ENCODE results near the gene FGD1. TPM values are rescaled to one million over a fixed set of nuclear protein-coding genes. Genes with fewer than 3 reads are reported as not detected.
"Not testable (repeated sequence)": the region's sequence is repeated elsewhere in the genome, so short reads cannot be mapped to it uniquely, and the experiment has no call there.

The FGD1 gene
- total RNA-seq, 2 donors from 2014 or later = 23.9 to 46.0 TPM

- 65% methylated on average over 5 of the region's 6 CpGs; no CpG with 5 or more reads in 1 of the 2 experiments for WGBS, 2 experiments (ENCODE audit: insufficient coverage in 1 of 2, insufficient read length in 1 of 2)
Observed at GRCh38 chrX:54492340-54492739, 3.7 kb downstream of the FGD1 start.

DNA sequence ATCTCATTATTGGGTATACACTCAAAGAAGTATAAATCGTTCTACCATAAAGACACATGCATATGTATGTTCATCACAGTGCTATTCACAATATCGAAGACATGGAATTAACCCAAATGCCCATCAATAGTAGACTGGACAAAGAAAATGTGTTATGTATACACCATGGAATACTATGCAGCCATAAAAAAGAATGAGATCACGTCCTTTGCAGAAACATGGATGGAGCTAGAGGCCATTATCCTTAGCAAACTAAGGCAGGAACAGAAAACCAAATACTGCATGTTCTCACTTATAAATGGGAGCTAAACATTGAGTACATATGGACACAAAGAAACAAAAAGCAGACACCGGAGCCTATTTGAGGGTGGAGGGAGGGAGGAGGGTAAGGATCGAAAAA lies 6.2 kb downstream of the FGD1 start:
- not testable (repeated sequence) for H3K27ac Mint-ChIP-seq; H3K9me3 ChIP-seq (ENCODE audit: control insufficient read depth, low read length); DNase-seq; H3K4me3 Mint-ChIP-seq; H3K4me1 ChIP-seq (ENCODE audit: control insufficient read depth, insufficient read depth, low read length); H3K36me3 ChIP-seq (ENCODE audit: control insufficient read depth, insufficient read depth, low read length); H3K27me3 Mint-ChIP-seq (ENCODE audit: insufficient read depth); H3K36me3 Mint-ChIP-seq (ENCODE audit: low read depth); H3K27me3 ChIP-seq (ENCODE audit: control insufficient read depth, insufficient read depth, low read length, poor library complexity, severe bottlenecking); H3K4me1 Mint-ChIP-seq; H3K27ac ChIP-seq (ENCODE audit: low read depth, low read length); H3K4me3 ChIP-seq (ENCODE audit: low read length); H3K9ac ChIP-seq (ENCODE audit: extremely low read depth, low read length, poor library complexity, severe bottlenecking)
- H3K9me3 Mint-ChIP-seq = peaks cover 63% of the 10 kb centered on the region
- WGBS, 2 experiments (ENCODE audit: insufficient coverage in 1 of 2, insufficient read length in 1 of 2) = 95 to 100% methylated on average over 1 to 3 of the region's 5 CpGs

More at GRCh38 chrX:54492340-54492739, 3.7 kb downstream of the FGD1 start:
- H3K27ac Mint-ChIP-seq = no peak overlapping the region
- H3K4me3 Mint-ChIP-seq = no peak overlapping the region
- Histone ChIP-seq H3K9ac (ENCODE audit: extremely low read depth, low read length, poor library complexity, severe bottlenecking) (no peak overlapping the region), H3K27me3 (ENCODE audit: control insufficient read depth, insufficient read depth, low read length, poor library complexity, severe bottlenecking) (no peaks in the 10 kb centered on the region), H3K4me3 (ENCODE audit: low read length) (no peak overlapping the region), H3K36me3 (ENCODE audit: control insufficient read depth, insufficient read depth, low read length) (no peaks in the 10 kb centered on the region), H3K27ac (ENCODE audit: low read depth, low read length) (no peak overlapping the region), H3K9me3 (ENCODE audit: control insufficient read depth, low read length) (no peaks in the 10 kb centered on the region), H3K4me1 (ENCODE audit: control insufficient read depth, insufficient read depth, low read length) (no peaks in the 10 kb centered on the region)
- H3K36me3 Mint-ChIP-seq (ENCODE audit: low read depth) = peaks cover 3% of the 10 kb centered on the region
- TF ChIP-seq CTCF (conservative IDR thresholded peaks at IDR 0.05) = no peak
- no peak for DNase-seq
- H3K27me3 Mint-ChIP-seq (ENCODE audit: insufficient read depth) = no peaks in the 10 kb centered on the region
- H3K9me3 Mint-ChIP-seq = peaks cover 64% of the 10 kb centered on the region
- peaks cover 8% of the 10 kb centered on the region for H3K4me1 Mint-ChIP-seq

DNA sequence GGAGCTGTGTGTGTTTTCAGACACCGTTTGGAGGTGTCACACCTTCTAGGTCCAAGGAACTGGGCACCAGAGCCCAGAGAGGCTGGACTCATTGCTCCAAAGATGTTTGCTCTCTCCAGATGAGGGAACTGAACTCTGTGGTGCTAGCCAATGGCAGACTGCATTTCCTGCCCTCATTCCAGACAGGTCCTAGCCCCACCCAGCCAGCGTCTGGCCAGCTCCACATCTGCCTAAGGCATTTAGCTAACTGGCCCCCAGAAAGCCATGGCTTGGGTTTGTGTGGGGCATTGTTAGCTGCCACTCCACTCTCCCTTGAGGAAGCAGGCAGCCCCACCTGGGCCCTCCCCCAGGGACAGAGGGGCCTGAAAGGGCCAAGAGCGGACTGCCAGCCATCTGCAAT lies 11.4 kb downstream of the FGD1 start:
- Mint-ChIP-seq H3K4me1 (peaks cover 20% of the 10 kb centered on the region), H3K4me3 (no peak overlapping the region), H3K36me3 (ENCODE audit: low read depth) (no peaks in the 10 kb centered on the region), H3K27ac (no peak overlapping the region), H3K9me3 (peaks cover 50% of the 10 kb centered on the region), H3K27me3 (ENCODE audit: insufficient read depth) (no peaks in the 10 kb centered on the region)
- Histone ChIP-seq H3K27ac (ENCODE audit: low read depth, low read length) (no peak overlapping the region), H3K4me1 (ENCODE audit: control insufficient read depth, insufficient read depth, low read length) (no peaks in the 10 kb centered on the region), H3K9me3 (ENCODE audit: control insufficient read depth, low read length) (no peaks in the 10 kb centered on the region), H3K27me3 (ENCODE audit: control insufficient read depth, insufficient read depth, low read length, poor library complexity, severe bottlenecking) (no peaks in the 10 kb centered on the region), H3K4me3 (ENCODE audit: low read length) (no peak overlapping the region), H3K36me3 (ENCODE audit: control insufficient read depth, insufficient read depth, low read length) (no peaks in the 10 kb centered on the region), H3K9ac (ENCODE audit: extremely low read depth, low read length, poor library complexity, severe bottlenecking) (no peak overlapping the region)
- DNase-seq = peak; percentile 62
- no peak for TF ChIP-seq CTCF (conservative IDR thresholded peaks at IDR 0.05)
- 56% methylated on average over 3 of the region's 3 CpGs; no CpG with 5 or more reads in 1 of the 2 experiments for WGBS, 2 experiments (ENCODE audit: insufficient coverage in 1 of 2, insufficient read length in 1 of 2)

DNA sequence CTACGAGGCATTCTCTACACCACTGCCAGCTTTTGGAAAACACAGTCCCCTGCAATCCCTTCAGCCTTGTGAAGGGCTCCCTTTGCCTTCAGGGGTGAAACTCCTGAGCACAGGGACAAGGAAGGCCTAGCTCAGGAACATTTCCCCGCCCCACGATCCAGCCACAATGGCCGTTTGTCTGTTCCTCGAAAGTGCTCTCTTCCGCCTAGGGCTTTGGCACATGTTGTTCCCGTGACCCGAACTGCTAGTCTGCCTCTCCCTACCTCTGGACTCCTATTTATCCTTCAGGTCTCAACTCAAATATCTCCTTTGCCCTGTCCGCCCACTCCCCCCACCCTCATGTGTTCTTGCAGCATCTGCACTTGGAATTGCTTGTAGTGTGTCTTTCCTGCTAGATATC lies 12.1 kb downstream of the FGD1 start:
- no peak overlapping the region for H3K4me3 Mint-ChIP-seq
- 84% methylated on average over 9 of the region's 9 CpGs; no CpG with 5 or more reads in 1 of the 2 experiments for whole genome bisulfite sequencing, 2 experiments (ENCODE audit: insufficient coverage in 1 of 2, insufficient read length in 1 of 2)
- Histone ChIP-seq H3K9me3 (ENCODE audit: control insufficient read depth, low read length) (no peaks in the 10 kb centered on the region), H3K9ac (ENCODE audit: extremely low read depth, low read length, poor library complexity, severe bottlenecking) (no peak overlapping the region), H3K4me1 (ENCODE audit: control insufficient read depth, insufficient read depth, low read length) (peaks cover 4% of the 10 kb centered on the region), H3K36me3 (ENCODE audit: control insufficient read depth, insufficient read depth, low read length) (no peaks in the 10 kb centered on the region), H3K27ac (ENCODE audit: low read depth, low read length) (peak overlapping the region; percentile 38), H3K4me3 (ENCODE audit: low read length) (no peak overlapping the region), H3K27me3 (ENCODE audit: control insufficient read depth, insufficient read depth, low read length, poor library complexity, severe bottlenecking) (no peaks in the 10 kb centered on the region)
- H3K27ac Mint-ChIP-seq = no peak overlapping the region
- H3K36me3 Mint-ChIP-seq (ENCODE audit: low read depth) = no peaks in the 10 kb centered on the region
- no peak for TF ChIP-seq CTCF (conservative IDR thresholded peaks at IDR 0.05)
- no peak for DNase-seq
- H3K27me3 Mint-ChIP-seq (ENCODE audit: insufficient read depth) = no peaks in the 10 kb centered on the region
- H3K4me1 Mint-ChIP-seq = peaks cover 23% of the 10 kb centered on the region
- peaks cover 49% of the 10 kb centered on the region for H3K9me3 Mint-ChIP-seq
